K562 (cell line): ENCODE data around the gene LRP3. TPM values are rescaled to one million over a fixed set of nuclear protein-coding genes. Genes with fewer than 3 reads are reported as not detected.

Experiments
- ATAC-seq: fragments of 200-7000 bp; cut with Tn5 transposase; 3 replicates; pipeline ENCODE4 v1.9.1; 2020; ENCODE audit warnings: moderate library complexity
- BruUV-seq: library from RNA; stranded (reverse); fragments of 400-500 nt; replicated peaks from 2 replicates; lab custom pipeline; 2021; lab: Mats Ljungman, UMichigan
- CTCF ChIA-PET: fragments of 300-600 bp; formaldehyde crosslinking; extraction: SDS; loops from one replicate; lab custom pipeline; 2021; ENCODE audit warnings: low intra/inter-chr PET ratio; lab: Yijun Ruan, JAX
- POLR2A ChIA-PET: fragments of 300-600, 350-650 bp; sonication (Branson Sonifier 250); formaldehyde crosslinking; extraction: SDS; loops from one replicate; lab custom pipeline; 2021; ENCODE audit warnings: antibody characterized with exemption, inconsistent platforms; lab: Yijun Ruan, JAX
- DNase-seq, 4 experiments: peaks; one replicate each; pipeline versions ENCODE4 v3.0.0 to v3.0.0-alpha.2; 2011 to 2018; ENCODE audit warnings: low spot score in 3 of 4, mixed read lengths in 3 of 4; ENCODE audit errors: extremely low read depth in 1 of 4
- FAIRE-seq: peaks from 2 replicates; lab custom pipeline; 2011; peaks lifted over from hg19 to GRCh38; lab: Jason Lieb, UNC
- H2AFZ ChIP-seq: 2 replicates; pipeline ENCODE4 v1.6.0; 2011; ENCODE audit warnings: low read depth, low read length, control low read depth, inconsistent platforms
- H3K27ac ChIP-seq: fragments of 200-600 bp; 3 replicates; pipeline ENCODE4 v1.8.0; 2011; ENCODE audit warnings: low read depth, mild to moderate bottlenecking, control low read depth, inconsistent platforms, low read length, moderate library complexity, mixed read lengths; ENCODE audit errors: extremely low read depth
- H3K27me3 ChIP-seq, 2 experiments: fragments of 300-600 bp in 1 of 2; 2 replicates in 1 of 2; 3 replicates in 1 of 2; pipeline versions ENCODE4 v1.6.0 to v1.8.0; 2011; ENCODE audit warnings: inconsistent platforms in 2 of 2, low read length in 2 of 2, mild to moderate bottlenecking in 1 of 2, mixed read lengths in 1 of 2, moderate library complexity in 1 of 2; ENCODE audit not compliant: control insufficient read depth in 2 of 2, insufficient read depth in 2 of 2
- H3K36me3 ChIP-seq: fragments of 300-600 bp; 3 replicates; pipeline ENCODE4 v1.8.0; 2011; ENCODE audit warnings: mild to moderate bottlenecking, low read length, inconsistent platforms; ENCODE audit not compliant: control insufficient read depth, insufficient read depth
- H3K4me1 ChIP-seq, 2 experiments: fragments of 200-600 bp in 1 of 2; replicated peaks in 1 of 2; 2 replicates in 1 of 2; 3 replicates in 1 of 2; pipeline versions ENCODE4 v1.5.1 to v1.8.0; 2011; ENCODE audit warnings: inconsistent platforms in 2 of 2, low read length in 2 of 2, mild to moderate bottlenecking in 1 of 2, mixed read lengths in 1 of 2, moderate library complexity in 1 of 2; ENCODE audit not compliant: control insufficient read depth in 2 of 2, insufficient read depth in 2 of 2
- H3K4me2 ChIP-seq: 2 replicates; pipeline ENCODE4 v1.6.1; 2011; ENCODE audit warnings: low read length, control low read depth, inconsistent platforms, mixed read lengths; ENCODE audit not compliant: insufficient read depth
- H3K4me3 ChIP-seq: fragments of 200-600 bp; sonication (generic), shearing (Covaris generic); 2 replicates; pipeline ENCODE4 v1.5.1; 2016; ENCODE audit warnings: control low read depth, inconsistent platforms
- H3K79me2 ChIP-seq: fragments of 200-600 bp; 3 replicates; pipeline ENCODE4 v1.8.0; 2011; ENCODE audit warnings: low read length, inconsistent platforms; ENCODE audit not compliant: control insufficient read depth, insufficient read depth
- H3K9ac ChIP-seq, 2 experiments: 2 replicates each; pipeline versions ENCODE4 v1.6.0 to v1.6.1; 2011; ENCODE audit warnings: low read depth in 2 of 2, low read length in 2 of 2, control low read depth in 1 of 2, inconsistent platforms in 1 of 2, mild to moderate bottlenecking in 1 of 2, mixed read lengths in 1 of 2; ENCODE audit not compliant: insufficient read depth in 1 of 2
- H3K9me1 ChIP-seq: one replicate; pipeline ENCODE4 v1.6.0; 2011; ENCODE audit warnings: inconsistent platforms, mild to moderate bottlenecking, low read length, moderate library complexity; ENCODE audit not compliant: control insufficient read depth, insufficient read depth
- H3K9me3 ChIP-seq: replicated peaks from 2 replicates; pipeline ENCODE4 v1.5.1; 2011; ENCODE audit warnings: low read depth, low read length, inconsistent platforms; ENCODE audit not compliant: control insufficient read depth, insufficient read depth
- H4K20me1 ChIP-seq: replicated peaks from 2 replicates; pipeline ENCODE4 v1.6.1; 2011; ENCODE audit warnings: low read length, inconsistent platforms, mixed read lengths; ENCODE audit not compliant: control insufficient read depth, insufficient read depth
- CHCHD3 ChIP-seq: fragments of 250-450 bp; sonication (Bioruptor Pico); IDR thresholded peaks from 2 replicates; pipeline ENCODE4 v2.1.2; 2022; ENCODE audit warnings: mild to moderate bottlenecking
- CLOCK ChIP-seq: fragments of 250-450 bp; sonication (Bioruptor Pico); IDR thresholded peaks from 2 replicates; pipeline ENCODE4 v1.4.0; 2020; ENCODE audit warnings: mild to moderate bottlenecking, moderate library complexity, borderline replicate concordance
- CTCF ChIP-seq, 3 experiments: IDR thresholded peaks in 2 of 3; conservative IDR thresholded peaks in 1 of 3; 2 replicates each; pipeline ENCODE4 v1.5.1; 2011 to 2012; ENCODE audit warnings: low read length in 3 of 3, mild to moderate bottlenecking in 3 of 3, control low read depth in 2 of 3, improper control_type of control experiment in 1 of 3, inconsistent platforms in 1 of 3, low read depth in 1 of 3, mixed read lengths in 1 of 3, moderate library complexity in 1 of 3; ENCODE audit not compliant: insufficient read depth in 2 of 3
- E2F8 ChIP-seq: fragments of 450-650 bp; IDR thresholded peaks from 2 replicates; pipeline ENCODE4 v1.7.1; 2018; ENCODE audit warnings: mild to moderate bottlenecking, low read depth; ENCODE audit not compliant: partially characterized antibody
- FOS ChIP-seq: IDR thresholded peaks from 3 replicates; pipeline ENCODE4 v1.6.1; 2011; ENCODE audit not compliant: insufficient read length; ENCODE audit errors: extremely low read depth
- GATAD2B ChIP-seq: fragments of 450-650 bp; IDR thresholded peaks from 2 replicates; pipeline ENCODE4 v1.6.1; 2017; ENCODE audit warnings: mild to moderate bottlenecking, borderline replicate concordance
- MAX ChIP-seq: sonication (generic); formaldehyde crosslinking; IDR thresholded peaks from 2 replicates; pipeline ENCODE4 v1.9.0; 2022; ENCODE audit warnings: mild to moderate bottlenecking, missing genetic modification reagents
- NR0B1 ChIP-seq: fragments of 450-650 bp; IDR thresholded peaks from one replicate; pipeline ENCODE4 v1.6.1; 2018; ENCODE audit warnings: mild to moderate bottlenecking, moderate library complexity; ENCODE audit not compliant: partially characterized antibody
- WGBS: fragments of 100-300 bp; shearing (Covaris generic); methylation state at CpG from one replicate; pipeline ENCODE4 v1.1.6; 2016; ENCODE audit warnings: low coverage, mixed read lengths; ENCODE audit not compliant: insufficient coverage; ENCODE audit errors: missing lambda C conversion rate; 5-methylcytosine and 5-hydroxymethylcytosine counted together
- in situ Hi-C: fragments of 300-500 bp; cut with MboI; formaldehyde crosslinking; loops from 4 replicates; pipeline ENCODE4 v1.15.0; 2018; ENCODE audit warnings: inconsistent platforms, mixed read lengths
- intact Hi-C: fragments of 100-400 bp; cut with micrococcal nuclease; formaldehyde crosslinking; loops from 2 replicates; pipeline ENCODE4 v1.14.2; 2022
- polyA plus RNA-seq, 8 experiments: library from polyadenylated mRNA; depleted of rRNA in 4 of 8; stranded (reverse) in 5 of 8; unstranded in 3 of 8; fragments of >200 nt; fragmentation: Nextera tagmentation in 2 of 8; fragmentation: Illumina TruSeq in 1 of 8; extraction: Ambion mirVana in 2 of 8; extraction: Trizol in 1 of 8; gene quantifications; 2 replicates each; pipeline versions ENCODE4 v1.2.1 to v1.2.3, GENCODE V29; 2011 to 2014; ENCODE audit warnings: inconsistent platforms in 1 of 8, missing spikeins in 1 of 8
- total RNA-seq, 7 experiments: library from RNA; depleted of rRNA in 6 of 7; stranded (reverse); fragments of >200 nt in 6 of 7; fragmentation: Illumina TruSeq in 2 of 7; extraction: Trizol in 2 of 7; gene quantifications; 2 replicates each; pipeline versions ENCODE4 v1.2.1 to v1.2.3, GENCODE V29; 2011 to 2021; ENCODE audit warnings: low replicate concordance in 1 of 7

The LRP3 gene
- total and polyA plus RNA-seq, 9 of the 15 experiments (the other 6 are each of a cell fraction or from before 2014, with no cell fraction given), result 0.29 TPM; not detected in 8

- Histone ChIP-seq H3K36me3 (no peaks in the 10 kb centered on the region), H3K27ac (no peak overlapping the region), H3K27me3 (peaks cover 2 to 39% of the 10 kb centered on the region in 2 experiments; a peak in 3 of 5 replicates), H2AFZ (no peak overlapping the region), H3K79me2 (no peaks in the 10 kb centered on the region), H4K20me1 (peaks cover 15% of the 10 kb centered on the region), H3K9me1 (no peaks in the 10 kb centered on the region), H3K4me1 (peaks cover 0 to 24% of the 10 kb centered on the region in 2 experiments; a peak in 2 of 5 replicates), H3K4me3 (no peak overlapping the region), H3K9ac (no peak overlapping the region)
- no peak for DNase-seq
- no peak for FAIRE-seq
- POLR2A ChIA-PET, result interaction anchor here (0.7 kb wide), 1 partner anchor 13 kb away, joined by 3 read pairs; no protein-coding TSS in a partner anchor
- TF ChIP-seq FOS (no peak), GATAD2B (no peak), MAX (CRISPR knock-in tag) (no peak), NR0B1 (no peak), CTCF (IDR thresholded peaks at IDR 0.05 in 2 of 3, conservative IDR thresholded peaks at IDR 0.05 in 1 of 3; ENCODE audit: insufficient read depth in 2 of 3, low read depth in 1 of 3, low read length in 3 of 3) (0 out of 6 replicates have a peak, but pooled peaks of 1 of the 3 experiments have one; percentile 4), CLOCK (CRISPR knock-in tag) (no peak), CHCHD3 (CRISPR knock-in tag) (no peak), E2F8 (no peak)
- TF ChIP-seq, all 486 proteins: peak for 1
- intact Hi-C loops (loop anchor here (5.0 kb wide), 1 partner anchor 535 kb away; no protein-coding TSS in a partner anchor), in situ Hi-C loops (loop anchor here (5.0 kb wide), 2 partner anchors 170 to 535 kb away; no protein-coding TSS in a partner anchor)
- 3% methylated on average over 15 of the region's 16 CpGs for WGBS
- no TSS peak for BruUV-seq
- Histone ChIP-seq H3K4me2 (no peak overlapping the region), H3K9me3 (no peaks in the 10 kb centered on the region; the same call in 1 of the 2 replicates)
- CTCF ChIA-PET, result interaction anchor here (1.8 kb wide), 1 partner anchor 171 kb away, joined by 5 read pairs; no protein-coding TSS in a partner anchor
- ATAC-seq, result no peak
These were observed 42.7 kb downstream of the LRP3 start for GRCh38 chr19:33236696-33237390.
